Right kidney (tissue), 1 donor: ENCODE measurements around the gene SCARB2.

Experiments used
- DNase-seq: peaks from one replicate; pipeline ENCODE4 v3.0.0-alpha.2; 2016

Gene SCARB2

GRCh38 chr4:76148142-76148865, 65.3 kb downstream of the SCARB2 start, which contains the start of gene NUP54:
TSS of gene NUP54 (minus strand) at chr4:76148397. CDS start at chr4:76148374, 23 bp downstream.
- peak; percentile 96 for DNase-seq

GRCh38 chr4:76147454-76148141, 66.0 kb downstream of the SCARB2 start:
- no peak for DNase-seq

GRCh38 chr4:76144546-76144945, 69.1 kb downstream of the SCARB2 start:
- DNase-seq, result no peak

GRCh38 chr4:76141241-76141640, 72.4 kb downstream of the SCARB2 start:
- no peak for DNase-seq

- DNase-seq, result no peak
Observed at GRCh38 chr4:76127754-76128153, 85.9 kb downstream of the SCARB2 start.

- DNase-seq, result no peak
Observed at GRCh38 chr4:76125816-76126215, 87.8 kb downstream of the SCARB2 start.

GRCh38 chr4:76120199-76120598, 93.4 kb downstream of the SCARB2 start:
- DNase-seq, result no peak

- no peak for DNase-seq
Observed at GRCh38 chr4:76117536-76117935, 96.1 kb downstream of the SCARB2 start.

GRCh38 chr4:76116821-76117220, 96.8 kb downstream of the SCARB2 start:
- no peak for DNase-seq
